GM21515 (cell line): Measurements from ENCODE around the gene RANBP17.

ENCODE experiments used
- ATAC-seq: cut with Tn5 transposase; IDR thresholded peaks from one replicate; pipeline ENCODE4 v1.9.1; 2021; ENCODE audit not compliant: unreplicated experiment

RANBP17 gene

DNA sequence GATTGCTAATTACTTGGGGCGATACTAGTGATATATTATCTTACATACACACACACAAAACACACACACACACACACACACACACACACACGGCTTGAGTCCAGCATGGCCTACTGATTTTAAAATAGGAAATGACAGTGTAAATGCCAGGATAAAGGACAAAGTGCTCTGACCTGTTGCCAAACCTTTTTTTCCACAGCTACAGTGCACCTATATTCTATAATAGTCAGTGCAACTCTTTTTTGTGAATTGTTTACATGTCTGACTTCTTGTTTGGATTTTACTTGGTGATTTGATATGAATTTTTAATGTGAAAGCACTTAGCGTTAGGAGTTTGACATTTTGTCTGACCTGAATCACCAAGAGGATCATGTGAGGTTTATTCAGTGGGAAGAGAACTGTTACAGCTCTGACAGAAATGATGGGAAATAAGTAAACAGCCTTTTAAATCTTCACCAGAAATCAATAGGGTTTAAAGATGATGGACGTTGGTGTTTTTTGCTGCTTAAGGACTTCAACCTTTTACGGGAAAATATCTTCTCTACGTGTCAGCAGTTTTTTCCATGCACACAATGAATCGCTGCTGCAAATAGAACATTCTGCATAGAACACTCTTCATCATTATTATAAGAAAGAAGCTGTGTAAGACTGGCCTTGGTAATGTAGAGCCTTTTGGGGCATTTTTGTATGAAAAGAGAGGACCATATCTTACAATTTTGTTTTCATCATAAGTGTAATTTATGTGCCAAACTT, 218.5 kb downstream of the RANBP17 start:
- ATAC-seq: no peak

DNA sequence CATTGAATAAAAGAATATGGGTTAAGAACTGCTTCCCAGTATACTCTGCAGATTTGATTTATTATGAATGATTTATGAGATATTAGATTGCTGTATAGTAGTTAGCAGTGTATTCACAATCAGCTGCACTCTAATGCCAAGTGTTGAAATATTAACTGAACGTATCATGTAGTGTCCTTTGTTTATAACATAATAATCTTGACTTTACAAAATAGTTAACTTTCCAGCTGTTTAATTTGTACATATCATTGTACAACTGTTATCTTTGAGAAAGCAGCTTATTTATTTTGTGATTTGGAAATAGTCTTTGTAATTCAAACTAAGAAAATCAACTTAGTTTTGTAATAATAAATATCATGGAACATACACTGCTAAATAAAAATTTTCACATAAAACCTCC, 219.5 kb downstream of the RANBP17 start:
- ATAC-seq: no peak

DNA sequence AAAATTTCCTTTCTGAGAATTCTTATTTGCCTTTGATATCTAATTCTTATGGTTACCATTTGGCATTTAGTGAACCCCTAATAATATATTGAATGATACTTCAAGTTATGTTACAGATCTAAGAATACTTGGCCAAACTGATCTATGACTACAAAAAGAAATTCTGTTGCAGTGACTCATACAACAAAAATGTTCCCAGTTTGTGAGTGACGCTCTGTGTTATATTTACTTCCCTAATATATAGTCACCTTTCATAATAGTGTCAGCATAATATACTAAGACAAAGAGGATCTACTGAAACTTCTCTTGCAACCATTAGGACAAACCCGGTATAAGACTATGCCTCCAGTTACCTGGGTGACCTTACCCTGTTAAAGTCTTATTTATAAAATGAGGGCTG, 230.4 kb downstream of the RANBP17 start:
- ATAC-seq: no peak

DNA sequence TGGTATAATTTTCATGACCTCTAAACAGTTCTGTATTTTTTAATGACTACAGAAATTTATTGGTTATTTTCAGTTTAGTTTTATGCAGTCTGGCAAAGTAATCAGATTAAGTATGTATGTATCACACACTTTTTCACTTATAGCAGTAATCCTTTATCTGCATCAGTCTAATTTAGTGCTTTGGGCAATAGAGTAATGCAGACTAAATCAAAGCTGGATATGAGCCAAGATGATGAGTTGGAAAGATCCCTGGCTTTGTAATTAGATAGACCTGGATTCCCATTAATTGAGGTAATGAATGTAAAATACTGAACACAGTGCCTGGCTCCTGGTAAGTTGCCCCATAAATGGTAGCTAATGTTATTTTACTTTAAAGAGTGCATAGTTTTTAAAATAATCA, 231.8 kb downstream of the RANBP17 start:
- ATAC-seq: no peak

DNA sequence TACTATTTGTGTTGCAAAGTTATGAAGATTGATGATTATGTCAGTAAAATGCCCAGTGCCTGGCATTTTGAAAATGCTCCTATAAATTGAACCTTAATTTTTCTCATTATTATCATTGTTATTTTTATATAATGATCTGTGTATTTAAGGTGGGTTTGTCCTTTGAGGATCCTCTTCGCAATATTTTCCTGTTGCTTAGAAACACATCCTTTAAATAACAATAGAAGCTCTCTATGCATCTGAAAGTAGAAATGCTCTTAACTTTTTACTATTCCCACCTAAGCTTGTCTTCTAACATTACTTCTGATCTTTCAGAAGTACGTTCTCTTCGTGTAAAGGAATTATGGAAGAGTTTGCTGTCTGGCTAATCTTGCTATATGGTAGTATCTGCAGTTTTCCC, 232.5 kb downstream of the RANBP17 start:
- ATAC-seq: no peak

DNA sequence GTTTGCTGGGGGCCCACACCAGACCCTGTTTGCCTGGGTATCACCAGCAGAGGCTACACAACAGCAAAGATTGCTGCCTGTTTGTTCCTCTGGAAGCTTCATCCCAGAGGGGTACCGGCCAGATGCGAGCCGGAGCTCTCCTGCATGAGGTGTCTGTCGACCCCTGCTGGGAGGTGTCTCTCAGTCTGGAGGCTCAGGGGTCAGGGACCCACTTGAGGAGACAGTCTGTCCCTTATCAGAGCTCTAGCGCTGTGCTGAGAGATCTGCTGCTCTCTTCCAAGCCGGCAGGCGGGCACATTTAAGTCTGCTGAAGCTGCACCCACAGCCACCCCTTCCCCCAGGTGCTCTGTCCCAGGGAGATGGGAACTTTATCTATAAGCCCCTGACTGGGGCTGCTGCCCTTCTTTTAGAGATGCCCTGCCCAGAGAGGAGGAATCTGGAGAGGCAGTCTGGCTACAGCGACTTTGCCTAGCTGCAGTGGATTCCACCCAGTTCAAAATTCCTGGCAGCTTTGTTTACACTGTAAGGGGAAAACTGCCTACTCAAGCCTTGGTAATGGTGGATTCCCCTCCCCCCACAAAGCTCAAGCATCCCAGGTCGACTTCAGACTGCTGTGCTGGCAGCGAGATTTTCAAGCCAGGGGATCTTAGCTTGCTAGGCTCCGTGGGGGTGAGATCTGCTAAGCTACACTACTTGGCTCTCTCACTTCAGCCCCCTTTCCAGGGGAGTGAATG, 241.2 kb downstream of the RANBP17 start:
- ATAC-seq: no peak

DNA sequence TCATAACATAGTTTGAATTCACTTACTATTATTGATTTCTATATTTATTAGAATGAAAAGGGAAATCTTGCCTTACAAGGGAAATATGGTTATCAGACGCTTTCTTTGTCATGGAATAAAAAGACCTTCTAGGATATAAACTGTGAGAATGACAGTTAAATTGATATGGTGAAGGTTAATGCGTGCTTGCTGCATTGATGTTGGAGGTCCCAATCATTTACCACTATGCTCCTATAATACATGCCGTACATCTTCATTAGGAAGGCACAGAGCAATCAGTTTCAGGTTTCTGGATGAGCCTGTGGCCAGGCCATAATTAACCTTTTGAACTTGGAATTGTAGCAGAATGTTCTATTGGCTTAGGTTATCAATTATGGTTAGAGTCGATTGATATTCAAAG, 245.9 kb downstream of the RANBP17 start:
- ATAC-seq: no peak

DNA sequence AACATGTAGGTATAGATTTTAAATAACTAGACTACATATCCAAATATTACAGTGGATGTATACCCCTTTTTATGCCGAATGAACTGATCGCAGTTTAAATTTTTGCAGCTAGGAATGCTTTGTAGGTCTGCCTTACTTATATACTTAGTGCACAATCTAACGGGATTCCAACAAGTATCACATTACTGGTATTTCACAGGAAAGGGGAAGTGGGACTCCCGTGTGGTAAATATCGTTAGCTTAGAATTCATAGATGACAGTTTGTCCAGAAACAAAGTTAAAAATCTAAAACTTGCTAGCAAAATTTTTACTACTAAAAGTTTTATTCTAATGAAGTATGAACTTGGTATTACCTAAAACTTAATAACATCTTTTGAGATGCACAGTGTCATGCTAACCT, 253.7 kb downstream of the RANBP17 start:
- ATAC-seq: no peak

DNA sequence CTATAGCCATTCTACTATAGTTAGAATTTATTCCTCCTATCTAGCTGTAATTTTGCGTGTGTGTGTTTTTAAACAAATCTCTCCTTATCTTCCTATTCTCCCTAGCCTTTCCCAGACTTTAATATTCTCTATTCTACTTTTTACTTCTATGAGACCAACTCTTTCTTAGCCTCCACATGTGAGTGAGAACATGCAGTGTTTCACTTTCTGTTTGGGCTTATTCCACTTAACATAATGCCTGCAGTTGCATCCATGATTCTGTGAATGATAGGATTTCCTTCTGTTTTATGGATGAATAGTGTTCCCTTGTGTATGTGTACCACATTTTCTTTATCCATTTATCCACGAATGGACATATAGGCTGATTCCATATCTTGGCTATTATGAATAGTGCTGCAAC, 254.9 kb downstream of the RANBP17 start:
- ATAC-seq: no peak

DNA sequence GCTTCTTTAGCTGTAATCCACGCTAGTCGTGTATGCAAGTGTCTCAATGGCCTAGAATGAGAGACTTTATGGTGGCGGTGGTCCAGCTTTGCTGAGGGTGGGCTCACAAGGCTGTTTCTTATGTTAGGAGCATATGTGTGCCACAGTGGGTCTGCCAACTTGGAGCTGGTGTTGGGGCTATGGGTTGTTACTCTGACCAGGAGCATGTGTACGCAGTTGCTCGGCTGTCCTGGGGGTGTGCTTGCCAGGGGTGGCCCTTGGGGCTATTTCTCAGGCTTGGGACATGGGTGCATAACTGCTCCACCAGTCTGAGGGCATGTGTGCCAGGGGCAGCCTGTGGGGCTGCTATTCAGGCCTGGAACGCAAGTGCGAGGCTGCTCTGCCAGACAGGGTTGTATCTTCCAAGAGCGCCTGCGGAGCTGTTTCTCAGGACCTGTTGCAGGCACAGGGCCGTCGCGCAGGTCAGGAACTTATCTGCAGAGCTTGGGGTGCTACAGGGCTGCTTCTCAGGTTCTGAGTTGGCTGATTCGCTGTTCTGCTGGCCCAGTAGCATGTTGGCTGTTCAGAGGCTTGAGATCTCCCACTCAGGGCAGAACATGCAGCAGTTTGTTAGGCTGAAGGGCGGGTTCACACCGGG, 259.3 kb downstream of the RANBP17 start:
- no peak for ATAC-seq

DNA sequence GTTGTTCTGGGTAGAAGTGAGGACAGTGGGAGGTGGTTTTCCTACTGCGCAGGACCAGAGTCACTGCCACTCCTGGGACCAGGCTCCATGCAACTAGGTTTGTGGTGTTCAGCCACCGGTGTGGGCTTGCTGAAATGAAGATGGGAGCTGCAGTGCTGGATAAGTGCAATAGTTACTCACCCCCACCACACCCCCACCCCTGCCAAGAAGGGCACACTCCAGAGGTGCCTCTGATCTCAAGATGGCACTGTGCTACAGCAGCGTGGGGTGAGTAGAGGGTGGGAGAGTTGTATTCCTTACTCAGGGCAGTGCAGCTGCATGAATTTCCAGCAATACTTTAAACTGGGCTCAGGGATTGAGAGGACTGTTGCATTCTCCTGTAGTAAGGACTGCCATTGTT, 259.8 kb downstream of the RANBP17 start:
- no peak for ATAC-seq

DNA sequence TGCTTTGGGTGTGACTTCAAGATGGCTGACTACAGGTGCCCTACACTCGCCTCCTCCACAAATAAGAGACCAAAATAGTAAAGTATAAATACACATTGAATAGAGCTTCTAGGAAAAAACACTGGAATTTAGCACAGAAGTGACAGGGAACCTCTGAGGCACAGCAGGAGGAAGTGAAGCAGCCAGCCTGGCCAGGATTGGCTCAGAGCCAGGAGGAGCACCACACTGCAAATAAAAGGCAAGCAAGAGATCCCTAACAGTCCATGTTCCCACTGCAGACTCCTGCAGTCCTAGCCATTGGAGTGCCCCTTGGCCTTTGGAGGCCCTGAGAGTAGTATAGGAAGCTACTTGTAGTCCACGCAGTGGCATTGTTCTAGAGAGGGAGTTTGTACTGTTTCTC, 260.6 kb downstream of the RANBP17 start:
- ATAC-seq: no peak

DNA sequence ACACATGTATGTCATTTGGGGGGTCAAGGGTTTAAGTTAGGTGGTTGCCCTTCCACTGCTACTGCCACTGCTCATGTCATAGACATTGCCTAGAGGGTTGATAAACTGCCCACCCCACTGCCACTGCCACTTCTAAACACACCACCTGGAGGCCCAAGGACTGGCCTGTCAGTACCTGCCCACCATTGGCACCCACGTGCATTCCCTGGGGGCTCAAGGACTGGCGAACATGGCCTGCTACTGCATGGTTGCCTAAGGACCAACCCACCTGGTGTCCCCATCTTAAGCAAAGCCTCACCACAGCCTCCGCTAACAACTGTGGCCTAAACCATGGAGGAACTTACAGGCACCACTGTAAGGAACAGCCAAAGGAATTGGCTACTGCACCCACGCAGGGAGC, 261.6 kb downstream of the RANBP17 start:
- ATAC-seq: no peak

DNA sequence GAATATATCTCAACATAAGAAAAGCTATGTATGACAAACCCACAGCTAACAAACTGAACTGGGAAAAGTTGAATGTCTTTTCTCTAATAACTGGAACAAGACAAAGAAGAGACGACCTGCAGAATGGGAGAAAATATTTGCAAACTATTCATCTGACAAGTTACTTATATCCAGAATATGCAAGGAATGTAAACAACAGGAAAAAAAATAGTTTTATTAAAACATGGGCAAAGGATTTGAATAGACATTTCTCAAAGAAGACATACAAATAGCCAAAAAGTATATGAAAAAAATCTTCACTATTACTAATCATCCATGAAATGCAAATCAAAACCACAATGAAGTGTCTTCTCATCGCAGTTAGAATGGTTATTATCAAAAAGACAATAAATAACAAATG, 265.5 kb downstream of the RANBP17 start:
- ATAC-seq: no peak

DNA sequence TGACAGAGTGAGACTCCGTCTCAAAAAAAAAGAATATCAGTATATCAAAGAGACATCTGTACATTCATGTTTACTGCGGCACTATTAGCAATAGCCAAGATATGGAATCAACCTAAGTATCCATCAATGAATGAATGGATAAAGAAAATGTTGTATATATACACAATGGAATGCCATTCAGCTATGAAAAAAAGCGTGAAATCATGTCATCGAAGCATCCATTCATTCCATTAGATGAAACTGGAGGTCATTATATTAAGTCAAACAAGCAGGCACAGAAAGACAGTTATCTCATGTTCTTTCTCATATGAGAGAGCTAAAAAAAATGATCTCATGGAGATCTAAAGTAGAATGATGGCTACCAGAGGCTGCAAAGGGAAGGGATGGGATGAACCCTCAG, 266.3 kb downstream of the RANBP17 start:
- no peak for ATAC-seq

DNA sequence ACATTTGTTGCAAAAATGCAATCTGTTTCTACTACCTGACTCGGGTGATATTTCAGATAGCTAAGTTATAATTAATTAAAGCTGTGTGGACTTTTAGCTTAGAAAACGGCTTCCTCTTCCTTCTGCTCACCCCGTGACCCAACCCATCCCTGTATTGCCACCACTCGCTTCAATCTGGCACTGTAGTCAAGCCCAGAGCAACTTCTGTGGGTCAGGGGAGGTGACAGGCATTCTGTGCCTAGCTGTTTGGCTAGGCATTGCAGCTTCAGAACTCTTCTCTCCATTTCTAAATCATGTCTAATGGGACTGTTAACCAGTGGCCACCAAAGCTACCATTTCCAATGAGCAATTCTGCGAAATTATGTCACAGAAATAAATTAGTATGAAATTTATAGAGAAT, 267.5 kb downstream of the RANBP17 start:
- no peak for ATAC-seq

DNA sequence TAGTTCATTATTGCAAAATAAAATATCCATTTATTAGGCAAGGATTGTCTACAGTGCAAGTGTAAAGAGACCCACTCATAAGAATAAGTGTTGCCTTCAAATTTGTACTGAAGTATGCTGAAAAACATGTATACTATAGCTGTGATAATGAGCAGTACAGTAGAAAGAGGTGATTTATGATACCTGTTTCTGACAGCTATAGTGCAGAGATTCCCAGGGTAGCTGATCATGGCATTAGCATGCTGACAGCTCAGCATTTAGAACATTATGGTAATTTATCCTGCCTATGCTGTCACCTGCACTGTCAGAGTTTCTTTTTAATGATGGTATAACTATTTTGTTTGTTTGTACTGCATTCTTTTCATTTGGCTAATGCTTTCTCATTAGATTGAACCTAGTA, 269.7 kb downstream of the RANBP17 start:
- ATAC-seq: no peak

DNA sequence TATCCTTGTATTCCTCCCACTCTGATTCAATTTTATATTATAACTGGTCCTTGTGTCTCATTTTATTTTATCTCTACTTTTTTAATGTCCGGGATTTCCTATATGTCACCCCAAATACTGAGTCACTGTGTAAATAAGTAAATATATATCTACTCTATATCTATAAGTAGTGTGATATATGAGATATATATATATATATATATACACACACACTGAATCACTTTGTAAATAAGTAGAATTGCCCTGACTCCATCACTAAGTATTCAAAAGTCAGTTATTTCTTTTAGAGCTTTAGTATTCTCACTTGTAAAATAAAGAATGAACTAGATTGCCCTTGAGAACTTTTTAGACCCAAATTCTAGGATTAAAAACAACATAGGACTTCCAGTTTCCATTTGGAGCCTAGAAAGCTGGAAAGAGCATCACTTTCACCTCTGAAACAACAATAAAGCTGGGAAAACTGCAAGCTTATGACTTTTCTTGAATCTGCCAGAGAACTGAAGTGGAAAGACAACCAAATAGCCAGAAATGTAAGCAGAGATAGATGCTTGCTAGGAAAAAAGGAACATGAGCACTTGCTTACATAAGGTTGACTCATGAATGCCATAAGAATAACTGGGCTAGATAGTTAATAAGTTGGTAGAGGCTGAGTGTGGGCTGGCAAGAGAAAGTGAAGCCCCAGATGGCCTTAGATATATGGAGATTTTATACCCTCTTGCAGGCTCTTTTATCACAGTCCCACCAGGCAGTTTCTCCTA, 276.1 kb downstream of the RANBP17 start:
- no peak for ATAC-seq

DNA sequence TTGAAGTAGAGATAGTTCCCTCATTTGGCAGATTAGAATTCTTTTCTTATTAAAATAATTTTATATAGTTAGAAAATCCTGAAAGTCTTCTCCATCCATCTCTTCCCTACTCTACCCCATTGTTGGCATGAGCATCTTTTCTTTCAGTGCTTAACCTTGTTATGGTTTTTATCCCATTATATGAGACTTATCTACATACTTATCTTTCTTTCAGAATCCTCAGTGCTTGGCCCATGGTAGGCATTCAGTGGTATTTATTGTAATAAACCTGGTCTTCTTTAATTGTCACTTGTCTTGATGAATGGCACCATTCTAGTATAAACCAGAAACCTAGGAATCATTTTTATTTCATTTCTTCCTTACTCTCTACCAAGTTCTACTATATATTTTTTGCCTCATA, 277.4 kb downstream of the RANBP17 start:
- no peak for ATAC-seq

DNA sequence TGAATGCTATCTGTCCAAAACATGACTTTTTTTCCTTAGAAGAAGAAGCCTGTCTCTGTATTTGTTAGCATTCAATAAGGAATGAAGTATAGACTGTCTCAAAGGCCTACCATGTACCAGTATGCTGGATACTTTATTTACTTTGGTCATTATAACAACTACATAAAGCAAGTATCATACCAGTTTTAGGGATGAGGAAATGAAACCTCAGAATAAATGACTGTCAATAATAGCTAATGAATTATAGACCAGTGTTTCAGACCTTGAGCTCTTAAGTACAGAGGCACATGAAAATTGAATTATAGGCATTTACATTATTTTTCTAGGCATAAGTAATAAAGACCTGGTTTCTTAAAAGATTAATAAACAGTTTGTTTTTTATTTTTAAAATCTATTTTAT, 280.8 kb downstream of the RANBP17 start:
- no peak for ATAC-seq

DNA sequence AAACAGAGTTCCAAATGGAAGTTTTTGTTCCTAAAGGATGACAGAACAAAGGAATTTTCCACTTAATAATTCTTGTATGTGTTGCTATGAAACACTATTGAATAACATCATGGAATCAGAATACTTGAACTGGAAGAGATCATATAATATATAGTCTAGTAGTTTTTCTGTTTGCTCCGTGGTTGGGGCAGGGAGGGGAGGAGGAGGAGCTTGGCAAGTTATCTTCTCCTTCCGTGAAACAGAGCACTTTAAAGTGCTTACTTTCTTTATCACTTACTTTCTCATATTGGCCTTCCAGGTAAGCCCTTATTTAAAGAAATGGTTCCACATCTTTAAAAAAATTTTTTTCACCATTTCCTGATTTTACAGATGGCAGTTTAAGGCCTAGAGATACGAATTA, 281.4 kb downstream of the RANBP17 start:
- ATAC-seq: no peak

DNA sequence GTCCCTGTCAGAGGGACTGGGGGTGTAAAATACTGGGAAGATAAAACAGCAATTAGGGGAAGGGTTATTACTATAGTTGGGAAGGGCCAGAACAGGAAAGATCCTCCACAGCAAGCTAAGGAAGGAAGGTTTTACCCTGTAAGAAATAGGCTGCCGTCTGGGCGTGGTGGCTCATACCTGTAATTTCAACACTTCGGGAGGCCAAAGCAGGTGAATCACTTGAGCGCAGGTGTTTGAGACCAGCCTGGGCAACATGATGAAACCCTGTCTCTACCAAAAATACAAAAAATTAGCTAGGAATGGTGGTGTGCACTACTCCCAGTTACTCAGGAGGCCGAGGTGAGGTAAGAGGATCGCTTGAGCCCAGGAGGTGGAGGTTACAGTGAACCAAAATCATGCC, 282.1 kb downstream of the RANBP17 start:
- no peak for ATAC-seq
